ENCODE measurements around the gene ARPP21. TPM values are rescaled to one million over a fixed set of nuclear protein-coding genes. Genes with fewer than 3 reads are reported as not detected.

The ARPP21 gene
- total RNA-seq (2021; fragmentation: NEBNext Ultra II Directional; extraction: Animal tissue kit (Norgen Biotek cat#: 25700)): not detected
- long read RNA-seq: 0 reads

DNA sequence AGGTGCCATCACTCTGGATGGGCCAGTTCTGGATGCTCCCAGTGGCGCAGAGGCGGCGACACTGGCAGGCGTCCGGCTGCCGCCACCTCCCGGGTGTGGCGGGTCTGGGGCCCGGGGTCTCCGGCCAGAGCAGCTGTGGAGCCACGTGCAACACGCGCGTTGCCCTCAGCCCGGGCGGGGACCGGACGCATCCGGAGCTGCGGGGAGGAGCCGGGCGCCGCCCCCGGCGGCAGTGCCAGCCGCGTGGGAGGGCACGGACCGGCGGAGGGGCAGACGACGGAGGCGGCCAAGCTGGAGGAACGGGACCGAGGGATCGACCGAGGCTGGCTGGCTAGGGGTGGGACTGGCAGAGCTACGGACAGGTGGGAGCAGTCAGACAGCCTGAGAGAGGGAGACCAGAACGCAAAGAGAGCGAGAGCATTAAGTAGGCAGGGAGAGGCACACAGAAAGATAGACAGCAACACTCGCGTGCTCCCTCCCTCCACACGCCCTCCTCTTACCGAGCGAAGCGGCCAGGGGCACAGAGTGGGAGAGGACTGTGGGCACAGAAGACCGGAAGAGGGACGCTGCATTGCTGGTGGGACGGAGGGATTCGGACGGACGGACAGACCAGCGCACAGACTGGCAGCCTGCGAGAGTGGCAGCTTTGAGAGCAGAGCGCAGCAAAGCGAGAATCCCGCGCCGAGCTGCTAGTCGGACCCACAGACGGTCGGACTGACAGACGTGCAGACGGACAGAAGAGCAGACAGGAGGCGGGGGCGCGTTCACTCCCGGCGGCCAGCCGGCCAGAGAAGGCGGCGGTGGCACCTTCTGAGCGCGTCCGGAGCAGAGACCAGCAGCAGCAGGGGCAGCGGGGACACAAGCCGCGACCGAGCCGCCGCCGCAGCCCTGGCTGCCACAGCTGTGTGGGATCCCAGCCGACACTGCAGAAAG, at the start of gene ARPP21:
Gene ARPP21 (plus strand): TSS at position 272 of the 933 bp plus-strand sequence. CDS start 42,227 bp downstream, outside the sequence.
- Mint-ChIP-seq H3K4me1 (ENCODE audit: low read depth) (no peaks in the 10 kb centered on the region), H3K4me3 (no peak within 1 kb of the TSS), H3K27ac (no peak within 1 kb of the TSS), H3K9me3 (peaks cover 22% of the 10 kb centered on the region), H3K27me3 (ENCODE audit: insufficient read depth) (peaks cover 2% of the 10 kb centered on the region; the same call in 1 of the 2 replicates), H3K36me3 (ENCODE audit: low read depth) (0 out of 2 replicates have a peak, but pooled peaks cover 4% of the 10 kb centered on the region)
- DNase-seq: no peak
- TF ChIP-seq, protein P1, sequence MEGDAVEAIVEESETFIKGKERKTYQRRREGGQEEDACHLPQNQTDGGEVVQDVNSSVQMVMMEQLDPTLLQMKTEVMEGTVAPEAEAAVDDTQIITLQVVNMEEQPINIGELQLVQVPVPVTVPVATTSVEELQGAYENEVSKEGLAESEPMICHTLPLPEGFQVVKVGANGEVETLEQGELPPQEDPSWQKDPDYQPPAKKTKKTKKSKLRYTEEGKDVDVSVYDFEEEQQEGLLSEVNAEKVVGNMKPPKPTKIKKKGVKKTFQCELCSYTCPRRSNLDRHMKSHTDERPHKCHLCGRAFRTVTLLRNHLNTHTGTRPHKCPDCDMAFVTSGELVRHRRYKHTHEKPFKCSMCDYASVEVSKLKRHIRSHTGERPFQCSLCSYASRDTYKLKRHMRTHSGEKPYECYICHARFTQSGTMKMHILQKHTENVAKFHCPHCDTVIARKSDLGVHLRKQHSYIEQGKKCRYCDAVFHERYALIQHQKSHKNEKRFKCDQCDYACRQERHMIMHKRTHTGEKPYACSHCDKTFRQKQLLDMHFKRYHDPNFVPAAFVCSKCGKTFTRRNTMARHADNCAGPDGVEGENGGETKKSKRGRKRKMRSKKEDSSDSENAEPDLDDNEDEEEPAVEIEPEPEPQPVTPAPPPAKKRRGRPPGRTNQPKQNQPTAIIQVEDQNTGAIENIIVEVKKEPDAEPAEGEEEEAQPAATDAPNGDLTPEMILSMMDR (IDR thresholded peaks at IDR 0.05): no peak

- no peaks in the 10 kb centered on the region; the same call in 1 of the 2 replicates for H3K27me3 Mint-ChIP-seq (ENCODE audit: insufficient read depth)
- no peaks in the 10 kb centered on the region for H3K4me1 Mint-ChIP-seq (ENCODE audit: low read depth)
- H3K4me3 Mint-ChIP-seq: no peak overlapping the region
- no peak overlapping the region for H3K27ac Mint-ChIP-seq
- H3K36me3 Mint-ChIP-seq (ENCODE audit: low read depth): no peaks in the 10 kb centered on the region
- TF ChIP-seq, protein P1 (IDR thresholded peaks at IDR 0.05): no peak
- peaks cover 38% of the 10 kb centered on the region for H3K9me3 Mint-ChIP-seq
- no peak for DNase-seq
Measured at GRCh38 chr3:35592589-35593295, 46.6 kb upstream of the ARPP21 start.

DNA sequence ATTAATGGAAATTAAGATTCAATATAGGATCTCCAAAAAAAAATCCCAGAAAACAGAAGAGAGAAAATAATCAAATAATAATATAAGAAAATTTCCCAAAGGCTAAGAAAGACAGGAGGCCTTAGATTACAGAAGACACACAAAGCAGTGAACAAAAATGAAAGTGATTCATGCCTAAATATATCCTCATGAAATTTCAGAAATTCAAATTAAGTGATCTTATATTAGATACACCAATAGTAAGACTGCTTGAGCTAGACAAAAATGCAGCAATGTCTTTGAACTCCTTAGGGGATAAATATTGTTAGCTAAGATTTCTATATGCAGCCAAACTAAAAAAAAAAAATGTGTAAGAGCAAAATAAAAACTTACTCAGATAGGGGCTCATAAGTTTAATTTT, 44.6 kb upstream of the ARPP21 start:
- H3K4me1 Mint-ChIP-seq (ENCODE audit: low read depth): no peaks in the 10 kb centered on the region
- no peak for DNase-seq
- peaks cover 35% of the 10 kb centered on the region for H3K9me3 Mint-ChIP-seq
- H3K36me3 Mint-ChIP-seq (ENCODE audit: low read depth): no peaks in the 10 kb centered on the region
- H3K4me3 Mint-ChIP-seq: no peak overlapping the region
- TF ChIP-seq, protein P1 (IDR thresholded peaks at IDR 0.05): no peak
- H3K27ac Mint-ChIP-seq: no peak overlapping the region
- H3K27me3 Mint-ChIP-seq (ENCODE audit: insufficient read depth): no peaks in the 10 kb centered on the region; the same call in 1 of the 2 replicates

GRCh38 chr3:35596335-35596995, 42.9 kb upstream of the ARPP21 start:
- H3K36me3 Mint-ChIP-seq (ENCODE audit: low read depth): no peaks in the 10 kb centered on the region
- peaks cover 35% of the 10 kb centered on the region for H3K9me3 Mint-ChIP-seq
- H3K4me3 Mint-ChIP-seq: no peak overlapping the region
- TF ChIP-seq, protein P1 (IDR thresholded peaks at IDR 0.05): no peak
- DNase-seq: no peak
- no peak overlapping the region for H3K27ac Mint-ChIP-seq
- no peaks in the 10 kb centered on the region; the same call in 1 of the 2 replicates for H3K27me3 Mint-ChIP-seq (ENCODE audit: insufficient read depth)
- H3K4me1 Mint-ChIP-seq (ENCODE audit: low read depth): no peaks in the 10 kb centered on the region

DNA sequence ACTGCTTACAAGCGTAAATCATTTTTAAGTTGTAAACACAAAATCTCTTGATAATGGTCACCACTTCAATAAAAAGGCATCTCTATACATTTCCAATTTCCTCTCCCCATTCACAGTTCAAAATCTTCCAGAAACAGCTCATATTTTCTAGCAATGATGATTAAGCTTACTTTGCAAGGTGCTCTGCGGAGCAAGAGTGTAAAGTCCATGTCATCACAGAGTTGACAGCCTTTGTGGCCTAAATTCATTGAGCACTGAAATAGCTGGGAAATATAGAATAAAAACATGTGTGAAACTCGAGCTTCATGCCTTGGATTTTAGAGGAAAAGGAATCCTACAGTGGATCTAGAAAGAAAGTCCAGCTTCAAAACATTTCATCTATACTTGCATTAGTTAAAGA, 41.8 kb upstream of the ARPP21 start:
- no peaks in the 10 kb centered on the region; the same call in 1 of the 2 replicates for H3K27me3 Mint-ChIP-seq (ENCODE audit: insufficient read depth)
- H3K4me1 Mint-ChIP-seq (ENCODE audit: low read depth): no peaks in the 10 kb centered on the region

More for the DNA sequence above, 41.8 kb upstream of the ARPP21 start:
- Mint-ChIP-seq H3K27ac (no peak overlapping the region), H3K4me3 (no peak overlapping the region), H3K9me3 (peaks cover 41% of the 10 kb centered on the region), H3K36me3 (ENCODE audit: low read depth) (no peaks in the 10 kb centered on the region)
- DNase-seq: no peak
- TF ChIP-seq, protein P1 (IDR thresholded peaks at IDR 0.05): no peak

Data from HFFc6 (cell line).